ENCODE data around the gene PTDSS2. TPM values are rescaled to one million over a fixed set of nuclear protein-coding genes. Genes with fewer than 3 reads are reported as not detected.

PTDSS2 gene
- total and polyA plus RNA-seq, 4 donors: 5.1 to 15.6 (median 10.2) TPM

GRCh38 chr11:529728-530411 is 79.8 kb downstream of the PTDSS2 start:
- H3K36me3 ChIP-seq (ENCODE audit: control insufficient read depth in 4 of 4, insufficient read depth in 3 of 4, low read depth in 1 of 4, low read length in 3 of 4): peaks cover 0 to 11% (median 6%) of the 10 kb centered on the region in 4 donors

More at GRCh38 chr11:529728-530411, 79.8 kb downstream of the PTDSS2 start:
- H3K4me1 ChIP-seq (ENCODE audit: control insufficient read depth in 4 of 4, insufficient read depth in 4 of 4, low read length in 3 of 4): peaks cover 3 to 14% (median 9%) of the 10 kb centered on the region in 4 donors
- peak; percentile 32 for DNase-seq (ENCODE audit: low spot score)
- H3K4me3 ChIP-seq (ENCODE audit: low read depth in 1 of 3, low read length in 3 of 3): no peak overlapping the region
- 91% methylated on average over 18 of the region's 18 CpGs for WGBS
- TF ChIP-seq HNF4A (conservative IDR thresholded peaks at IDR 0.05): no peak
- TF ChIP-seq, protein P1, sequence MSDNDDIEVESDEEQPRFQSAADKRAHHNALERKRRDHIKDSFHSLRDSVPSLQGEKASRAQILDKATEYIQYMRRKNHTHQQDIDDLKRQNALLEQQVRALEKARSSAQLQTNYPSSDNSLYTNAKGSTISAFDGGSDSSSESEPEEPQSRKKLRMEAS (IDR thresholded peaks at IDR 0.05): no peak
- no peak for TF ChIP-seq GABPA (IDR thresholded peaks at IDR 0.05 in 1 of 2, conservative IDR thresholded peaks at IDR 0.05 in 1 of 2)
- TF ChIP-seq FOXA1 (IDR thresholded peaks at IDR 0.05): no peak
- TF ChIP-seq, protein P2, sequence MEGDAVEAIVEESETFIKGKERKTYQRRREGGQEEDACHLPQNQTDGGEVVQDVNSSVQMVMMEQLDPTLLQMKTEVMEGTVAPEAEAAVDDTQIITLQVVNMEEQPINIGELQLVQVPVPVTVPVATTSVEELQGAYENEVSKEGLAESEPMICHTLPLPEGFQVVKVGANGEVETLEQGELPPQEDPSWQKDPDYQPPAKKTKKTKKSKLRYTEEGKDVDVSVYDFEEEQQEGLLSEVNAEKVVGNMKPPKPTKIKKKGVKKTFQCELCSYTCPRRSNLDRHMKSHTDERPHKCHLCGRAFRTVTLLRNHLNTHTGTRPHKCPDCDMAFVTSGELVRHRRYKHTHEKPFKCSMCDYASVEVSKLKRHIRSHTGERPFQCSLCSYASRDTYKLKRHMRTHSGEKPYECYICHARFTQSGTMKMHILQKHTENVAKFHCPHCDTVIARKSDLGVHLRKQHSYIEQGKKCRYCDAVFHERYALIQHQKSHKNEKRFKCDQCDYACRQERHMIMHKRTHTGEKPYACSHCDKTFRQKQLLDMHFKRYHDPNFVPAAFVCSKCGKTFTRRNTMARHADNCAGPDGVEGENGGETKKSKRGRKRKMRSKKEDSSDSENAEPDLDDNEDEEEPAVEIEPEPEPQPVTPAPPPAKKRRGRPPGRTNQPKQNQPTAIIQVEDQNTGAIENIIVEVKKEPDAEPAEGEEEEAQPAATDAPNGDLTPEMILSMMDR (IDR thresholded peaks at IDR 0.05; ENCODE audit: low read depth, low read length, missing input control): no peak
- TF ChIP-seq YY1 (IDR thresholded peaks at IDR 0.05): no peak
- TF ChIP-seq JUND (IDR thresholded peaks at IDR 0.05): no peak
- TF ChIP-seq SP1 (IDR thresholded peaks at IDR 0.05): no peak
- TF ChIP-seq TAF1 (conservative IDR thresholded peaks at IDR 0.05): no peak
- TF ChIP-seq, protein P3, sequence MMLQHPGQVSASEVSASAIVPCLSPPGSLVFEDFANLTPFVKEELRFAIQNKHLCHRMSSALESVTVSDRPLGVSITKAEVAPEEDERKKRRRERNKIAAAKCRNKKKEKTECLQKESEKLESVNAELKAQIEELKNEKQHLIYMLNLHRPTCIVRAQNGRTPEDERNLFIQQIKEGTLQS (IDR thresholded peaks at IDR 0.05): no peak
- TF ChIP-seq FOXA2 (IDR thresholded peaks at IDR 0.05): no peak
- TF ChIP-seq HNF4G (IDR thresholded peaks at IDR 0.05): no peak
- TF ChIP-seq, protein P4, sequence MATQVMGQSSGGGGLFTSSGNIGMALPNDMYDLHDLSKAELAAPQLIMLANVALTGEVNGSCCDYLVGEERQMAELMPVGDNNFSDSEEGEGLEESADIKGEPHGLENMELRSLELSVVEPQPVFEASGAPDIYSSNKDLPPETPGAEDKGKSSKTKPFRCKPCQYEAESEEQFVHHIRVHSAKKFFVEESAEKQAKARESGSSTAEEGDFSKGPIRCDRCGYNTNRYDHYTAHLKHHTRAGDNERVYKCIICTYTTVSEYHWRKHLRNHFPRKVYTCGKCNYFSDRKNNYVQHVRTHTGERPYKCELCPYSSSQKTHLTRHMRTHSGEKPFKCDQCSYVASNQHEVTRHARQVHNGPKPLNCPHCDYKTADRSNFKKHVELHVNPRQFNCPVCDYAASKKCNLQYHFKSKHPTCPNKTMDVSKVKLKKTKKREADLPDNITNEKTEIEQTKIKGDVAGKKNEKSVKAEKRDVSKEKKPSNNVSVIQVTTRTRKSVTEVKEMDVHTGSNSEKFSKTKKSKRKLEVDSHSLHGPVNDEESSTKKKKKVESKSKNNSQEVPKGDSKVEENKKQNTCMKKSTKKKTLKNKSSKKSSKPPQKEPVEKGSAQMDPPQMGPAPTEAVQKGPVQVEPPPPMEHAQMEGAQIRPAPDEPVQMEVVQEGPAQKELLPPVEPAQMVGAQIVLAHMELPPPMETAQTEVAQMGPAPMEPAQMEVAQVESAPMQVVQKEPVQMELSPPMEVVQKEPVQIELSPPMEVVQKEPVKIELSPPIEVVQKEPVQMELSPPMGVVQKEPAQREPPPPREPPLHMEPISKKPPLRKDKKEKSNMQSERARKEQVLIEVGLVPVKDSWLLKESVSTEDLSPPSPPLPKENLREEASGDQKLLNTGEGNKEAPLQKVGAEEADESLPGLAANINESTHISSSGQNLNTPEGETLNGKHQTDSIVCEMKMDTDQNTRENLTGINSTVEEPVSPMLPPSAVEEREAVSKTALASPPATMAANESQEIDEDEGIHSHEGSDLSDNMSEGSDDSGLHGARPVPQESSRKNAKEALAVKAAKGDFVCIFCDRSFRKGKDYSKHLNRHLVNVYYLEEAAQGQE (IDR thresholded peaks at IDR 0.05): no peak
- TF ChIP-seq, protein P5, sequence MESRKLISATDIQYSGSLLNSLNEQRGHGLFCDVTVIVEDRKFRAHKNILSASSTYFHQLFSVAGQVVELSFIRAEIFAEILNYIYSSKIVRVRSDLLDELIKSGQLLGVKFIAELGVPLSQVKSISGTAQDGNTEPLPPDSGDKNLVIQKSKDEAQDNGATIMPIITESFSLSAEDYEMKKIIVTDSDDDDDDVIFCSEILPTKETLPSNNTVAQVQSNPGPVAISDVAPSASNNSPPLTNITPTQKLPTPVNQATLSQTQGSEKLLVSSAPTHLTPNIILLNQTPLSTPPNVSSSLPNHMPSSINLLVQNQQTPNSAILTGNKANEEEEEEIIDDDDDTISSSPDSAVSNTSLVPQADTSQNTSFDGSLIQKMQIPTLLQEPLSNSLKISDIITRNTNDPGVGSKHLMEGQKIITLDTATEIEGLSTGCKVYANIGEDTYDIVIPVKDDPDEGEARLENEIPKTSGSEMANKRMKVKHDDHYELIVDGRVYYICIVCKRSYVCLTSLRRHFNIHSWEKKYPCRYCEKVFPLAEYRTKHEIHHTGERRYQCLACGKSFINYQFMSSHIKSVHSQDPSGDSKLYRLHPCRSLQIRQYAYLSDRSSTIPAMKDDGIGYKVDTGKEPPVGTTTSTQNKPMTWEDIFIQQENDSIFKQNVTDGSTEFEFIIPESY (IDR thresholded peaks at IDR 0.05): no peak
- TF ChIP-seq RAD21 (IDR thresholded peaks at IDR 0.05): no peak
- no peak for TF ChIP-seq EGR1 (IDR thresholded peaks at IDR 0.05; ENCODE audit: low read depth in 2 of 2)
- no peak for TF ChIP-seq NR2F2 (IDR thresholded peaks at IDR 0.05)
- TF ChIP-seq RXRA (IDR thresholded peaks at IDR 0.05): no peak
- H3K27ac ChIP-seq (ENCODE audit: low read depth in 1 of 2, low read length in 2 of 2): no peak overlapping the region
- H3K9me3 ChIP-seq (ENCODE audit: control insufficient read depth in 4 of 4, low read length in 3 of 4): no peaks in the 10 kb centered on the region
- no peak overlapping the region for H3K9ac ChIP-seq (ENCODE audit: low read depth in 1 of 2, low read length in 2 of 2)
- H3K27me3 ChIP-seq (ENCODE audit: control insufficient read depth in 4 of 4, insufficient read depth in 4 of 4, low read length in 3 of 4): no peaks in the 10 kb centered on the region
